ENCODE data around the gene SVEP1. TPM values are rescaled to one million over a fixed set of nuclear protein-coding genes. Genes with fewer than 3 reads are reported as not detected.

The SVEP1 gene
- total and polyA plus RNA-seq, 2 of the 13 experiments (the other 11 are each of a cell fraction or from before 2014, with no cell fraction given) = not detected

DNA sequence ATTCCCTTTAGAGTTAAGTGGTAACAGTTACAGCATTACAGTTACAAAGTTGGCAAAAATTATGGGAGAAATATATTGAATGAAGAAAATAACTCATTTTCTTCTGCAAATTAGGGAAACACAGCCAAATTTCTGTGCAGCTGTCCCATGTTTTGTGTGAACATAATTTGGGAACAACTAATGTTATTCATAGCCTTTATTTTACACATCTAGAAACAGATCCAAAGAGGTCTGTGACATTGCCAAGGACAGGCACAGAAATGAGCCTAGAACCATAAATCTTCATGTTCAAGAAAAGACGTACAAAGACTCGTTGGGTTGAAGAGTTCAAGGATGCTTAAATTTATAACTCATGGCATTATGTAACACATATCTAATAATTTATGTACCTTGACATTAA is 127.8 kb downstream of the SVEP1 start:
- H3K9ac ChIP-seq (ENCODE audit: insufficient read depth, low read depth, low read length) = no peak overlapping the region
- no peak overlapping the region for H2AFZ ChIP-seq (ENCODE audit: low read length)
- FAIRE-seq (no peak), ATAC-seq (no peak), DNase-seq (ENCODE audit: low spot score) (no peak)
- no peaks in the 10 kb centered on the region for H3K79me2 ChIP-seq (ENCODE audit: insufficient read depth, low read length)
- in situ Hi-C loops (cut with HindIII; ENCODE audit: extremely low pct_ligation_motif_present, low pct_unique_long_range_greater_than_20kb) (loop anchor here (5.0 kb wide), 1 partner anchor 171 kb away; no protein-coding TSS in a partner anchor), intact Hi-C loops (cut with micrococcal nuclease; ENCODE audit: unreplicated experiment) (loop anchor here (1.0 to 5.0 kb wide), 2 partner anchors 172 to 846 kb away; no protein-coding TSS in a partner anchor)
- H3K27me3 ChIP-seq (ENCODE audit: control insufficient read depth in 1 of 2, insufficient read depth in 2 of 2, low read length in 2 of 2) = no peaks in the 10 kb centered on the region; a peak in 1 of 5 replicates
- ChIA-PET CTCF (ENCODE audit: low intra/inter-chr PET ratio, low total read pairs) (interaction anchor here (1.9 kb wide), 1 partner anchor 171 kb away, joined by 16 read pairs; no protein-coding TSS in a partner anchor), POLR2A (no interaction called here)
- H3K4me3 ChIP-seq (replicated peaks in 1 of 3; ENCODE audit: insufficient read depth in 1 of 3, low read depth in 2 of 3, low read length in 3 of 3) = no peak overlapping the region
- TF ChIP-seq TEAD3 (CRISPR knock-in tag; optimal IDR thresholded peaks at IDR 0.05; ENCODE audit: borderline replicate concordance) (no peak), HDAC1 (CRISPR knock-in tag; IDR thresholded peaks at IDR 0.05) (no peak), ZNF30 (CRISPR knock-in tag; IDR thresholded peaks at IDR 0.05) (no peak), TEAD2 (CRISPR knock-in tag; IDR thresholded peaks at IDR 0.05) (no peak), CBX1 (IDR thresholded peaks at IDR 0.05; ENCODE audit: low read depth) (no peak)
- TF ChIP-seq, protein P1, sequence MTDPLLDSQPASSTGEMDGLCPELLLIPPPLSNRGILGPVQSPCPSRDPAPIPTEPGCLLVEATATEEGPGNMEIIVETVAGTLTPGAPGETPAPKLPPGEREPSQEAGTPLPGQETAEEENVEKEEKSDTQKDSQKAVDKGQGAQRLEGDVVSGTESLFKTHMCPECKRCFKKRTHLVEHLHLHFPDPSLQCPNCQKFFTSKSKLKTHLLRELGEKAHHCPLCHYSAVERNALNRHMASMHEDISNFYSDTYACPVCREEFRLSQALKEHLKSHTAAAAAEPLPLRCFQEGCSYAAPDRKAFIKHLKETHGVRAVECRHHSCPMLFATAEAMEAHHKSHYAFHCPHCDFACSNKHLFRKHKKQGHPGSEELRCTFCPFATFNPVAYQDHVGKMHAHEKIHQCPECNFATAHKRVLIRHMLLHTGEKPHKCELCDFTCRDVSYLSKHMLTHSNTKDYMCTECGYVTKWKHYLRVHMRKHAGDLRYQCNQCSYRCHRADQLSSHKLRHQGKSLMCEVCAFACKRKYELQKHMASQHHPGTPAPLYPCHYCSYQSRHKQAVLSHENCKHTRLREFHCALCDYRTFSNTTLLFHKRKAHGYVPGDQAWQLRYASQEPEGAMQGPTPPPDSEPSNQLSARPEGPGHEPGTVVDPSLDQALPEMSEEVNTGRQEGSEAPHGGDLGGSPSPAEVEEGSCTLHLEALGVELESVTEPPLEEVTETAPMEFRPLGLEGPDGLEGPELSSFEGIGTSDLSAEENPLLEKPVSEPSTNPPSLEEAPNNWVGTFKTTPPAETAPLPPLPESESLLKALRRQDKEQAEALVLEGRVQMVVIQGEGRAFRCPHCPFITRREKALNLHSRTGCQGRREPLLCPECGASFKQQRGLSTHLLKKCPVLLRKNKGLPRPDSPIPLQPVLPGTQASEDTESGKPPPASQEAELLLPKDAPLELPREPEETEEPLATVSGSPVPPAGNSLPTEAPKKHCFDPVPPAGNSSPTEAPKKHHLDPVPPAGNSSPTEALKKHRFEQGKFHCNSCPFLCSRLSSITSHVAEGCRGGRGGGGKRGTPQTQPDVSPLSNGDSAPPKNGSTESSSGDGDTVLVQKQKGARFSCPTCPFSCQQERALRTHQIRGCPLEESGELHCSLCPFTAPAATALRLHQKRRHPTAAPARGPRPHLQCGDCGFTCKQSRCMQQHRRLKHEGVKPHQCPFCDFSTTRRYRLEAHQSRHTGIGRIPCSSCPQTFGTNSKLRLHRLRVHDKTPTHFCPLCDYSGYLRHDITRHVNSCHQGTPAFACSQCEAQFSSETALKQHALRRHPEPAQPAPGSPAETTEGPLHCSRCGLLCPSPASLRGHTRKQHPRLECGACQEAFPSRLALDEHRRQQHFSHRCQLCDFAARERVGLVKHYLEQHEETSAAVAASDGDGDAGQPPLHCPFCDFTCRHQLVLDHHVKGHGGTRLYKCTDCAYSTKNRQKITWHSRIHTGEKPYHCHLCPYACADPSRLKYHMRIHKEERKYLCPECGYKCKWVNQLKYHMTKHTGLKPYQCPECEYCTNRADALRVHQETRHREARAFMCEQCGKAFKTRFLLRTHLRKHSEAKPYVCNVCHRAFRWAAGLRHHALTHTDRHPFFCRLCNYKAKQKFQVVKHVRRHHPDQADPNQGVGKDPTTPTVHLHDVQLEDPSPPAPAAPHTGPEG (CRISPR knock-in tag; IDR thresholded peaks at IDR 0.05) = no peak
- TF ChIP-seq, protein P2, sequence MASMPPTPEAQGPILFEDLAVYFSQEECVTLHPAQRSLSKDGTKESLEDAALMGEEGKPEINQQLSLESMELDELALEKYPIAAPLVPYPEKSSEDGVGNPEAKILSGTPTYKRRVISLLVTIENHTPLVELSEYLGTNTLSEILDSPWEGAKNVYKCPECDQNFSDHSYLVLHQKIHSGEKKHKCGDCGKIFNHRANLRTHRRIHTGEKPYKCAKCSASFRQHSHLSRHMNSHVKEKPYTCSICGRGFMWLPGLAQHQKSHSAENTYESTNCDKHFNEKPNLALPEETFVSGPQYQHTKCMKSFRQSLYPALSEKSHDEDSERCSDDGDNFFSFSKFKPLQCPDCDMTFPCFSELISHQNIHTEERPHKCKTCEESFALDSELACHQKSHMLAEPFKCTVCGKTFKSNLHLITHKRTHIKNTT (CRISPR knock-in tag; IDR thresholded peaks at IDR 0.05) = no peak
- no peak overlapping the region for H3K27ac ChIP-seq (ENCODE audit: extremely low read length, insufficient read depth, low read length)
- 26% methylated on average over 2 of the region's 2 CpGs for WGBS (ENCODE audit: low lambda C conversion rate)
- H3K36me3 ChIP-seq (replicated peaks in 1 of 2; ENCODE audit: control insufficient read depth in 1 of 2, insufficient read depth in 2 of 2, low read length in 2 of 2) = no peaks in the 10 kb centered on the region
- H3K4me1 ChIP-seq (ENCODE audit: insufficient read depth, low read length) = no peaks in the 10 kb centered on the region
- no peaks in the 10 kb centered on the region for H4K20me1 ChIP-seq (ENCODE audit: insufficient read depth, low read length)
- H3K9me3 ChIP-seq (ENCODE audit: low read length) = no peaks in the 10 kb centered on the region
- no TSS peak for BruUV-seq (replicated peaks)
- no peak overlapping the region for H3K4me2 ChIP-seq (ENCODE audit: low read depth, low read length)

Data from HepG2 (cell line).